ENCODE data around the gene ANKRD29. TPM values are rescaled to one million over a fixed set of nuclear protein-coding genes. Genes with fewer than 3 reads are reported as not detected.

Gene ANKRD29
- total RNA-seq, 1 experiment from 2014 or later: 6.9 TPM

DNA sequence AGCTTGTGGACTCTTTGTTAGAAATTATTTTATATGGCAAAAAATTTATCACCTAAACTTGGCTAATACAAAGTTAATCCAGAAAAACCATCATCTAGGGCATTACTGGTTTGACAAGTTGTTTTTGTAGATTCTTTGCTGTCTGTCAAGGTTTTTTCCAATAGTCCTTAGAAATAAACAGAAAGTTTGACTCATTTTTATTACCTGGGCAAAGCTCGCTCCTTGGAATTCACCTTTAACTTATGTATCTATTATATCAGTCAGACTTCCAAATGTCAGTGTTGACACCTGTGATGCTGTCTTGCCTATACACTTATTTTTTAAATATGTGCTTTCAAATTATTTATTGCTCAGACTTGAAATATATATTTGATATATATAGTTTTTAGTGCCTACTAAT is 48.2 kb upstream of the ANKRD29 start:
- DNase-seq: no peak
- CTCF ChIA-PET: interaction anchor here (0.7 to 1.3 kb wide), 3 partner anchors 15 to 778 kb away, joined by 3 to 4 read pairs (median 3); no protein-coding TSS in a partner anchor

DNA sequence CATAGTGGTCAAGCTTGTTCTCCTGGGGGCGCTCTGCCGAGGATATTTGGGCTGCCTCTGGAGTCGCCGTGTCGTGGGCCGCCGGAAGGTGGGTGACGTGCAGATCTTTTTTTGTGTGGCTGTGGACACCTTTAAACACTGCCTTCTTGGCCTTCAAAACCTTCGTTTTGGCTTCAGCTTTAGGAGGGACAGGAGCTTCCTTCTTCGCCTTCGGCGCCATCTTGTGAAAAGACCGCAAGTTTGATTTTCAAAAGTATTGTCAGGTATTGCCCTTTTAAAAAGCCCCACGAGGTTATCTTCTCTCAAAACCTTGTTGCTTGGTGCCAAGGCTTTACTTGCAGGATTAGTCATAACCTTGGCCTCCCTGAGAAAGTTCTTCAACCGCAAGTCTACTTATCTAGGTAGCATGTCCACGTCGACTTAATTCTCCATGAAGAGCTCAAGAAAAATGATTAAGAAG is 47.4 kb upstream of the ANKRD29 start:
- Mint-ChIP-seq H3K9me3 (ENCODE audit: low read depth, unreplicated experiment) (no peaks in the 10 kb centered on the region), H3K4me1 (ENCODE audit: low read depth, unreplicated experiment) (peaks cover 11% of the 10 kb centered on the region), H3K4me3 (ENCODE audit: low read depth, unreplicated experiment) (peak overlapping the region; percentile 38), H3K27ac (ENCODE audit: unreplicated experiment) (peak overlapping the region; percentile 73), H3K36me3 (ENCODE audit: insufficient read depth, unreplicated experiment) (peaks cover 13% of the 10 kb centered on the region), H3K27me3 (ENCODE audit: unreplicated experiment) (no peaks in the 10 kb centered on the region)
- TF ChIP-seq, protein P1, sequence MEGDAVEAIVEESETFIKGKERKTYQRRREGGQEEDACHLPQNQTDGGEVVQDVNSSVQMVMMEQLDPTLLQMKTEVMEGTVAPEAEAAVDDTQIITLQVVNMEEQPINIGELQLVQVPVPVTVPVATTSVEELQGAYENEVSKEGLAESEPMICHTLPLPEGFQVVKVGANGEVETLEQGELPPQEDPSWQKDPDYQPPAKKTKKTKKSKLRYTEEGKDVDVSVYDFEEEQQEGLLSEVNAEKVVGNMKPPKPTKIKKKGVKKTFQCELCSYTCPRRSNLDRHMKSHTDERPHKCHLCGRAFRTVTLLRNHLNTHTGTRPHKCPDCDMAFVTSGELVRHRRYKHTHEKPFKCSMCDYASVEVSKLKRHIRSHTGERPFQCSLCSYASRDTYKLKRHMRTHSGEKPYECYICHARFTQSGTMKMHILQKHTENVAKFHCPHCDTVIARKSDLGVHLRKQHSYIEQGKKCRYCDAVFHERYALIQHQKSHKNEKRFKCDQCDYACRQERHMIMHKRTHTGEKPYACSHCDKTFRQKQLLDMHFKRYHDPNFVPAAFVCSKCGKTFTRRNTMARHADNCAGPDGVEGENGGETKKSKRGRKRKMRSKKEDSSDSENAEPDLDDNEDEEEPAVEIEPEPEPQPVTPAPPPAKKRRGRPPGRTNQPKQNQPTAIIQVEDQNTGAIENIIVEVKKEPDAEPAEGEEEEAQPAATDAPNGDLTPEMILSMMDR (IDR thresholded peaks at IDR 0.05; ENCODE audit: unreplicated experiment): no peak
- BruUV-seq (replicated peaks): no TSS peak
- intact Hi-C loops (cut with micrococcal nuclease; ENCODE audit: unreplicated experiment): loop anchor here (5.0 kb wide), 1 partner anchor 208 kb away; the partner anchor contains the start of gene RMC1
- DNase-seq: peak; percentile 21
- CTCF ChIA-PET: interaction anchor here (0.7 to 1.3 kb wide), 3 partner anchors 15 to 779 kb away, joined by 3 to 4 read pairs (median 3); no protein-coding TSS in a partner anchor

More for the DNA sequence above, 48.2 kb upstream of the ANKRD29 start:
- BruUV-seq (replicated peaks): no TSS peak
- TF ChIP-seq, protein P1 (IDR thresholded peaks at IDR 0.05; ENCODE audit: unreplicated experiment): no peak
- no peak overlapping the region for H3K4me3 Mint-ChIP-seq (ENCODE audit: low read depth, unreplicated experiment)
- peaks cover 13% of the 10 kb centered on the region for H3K36me3 Mint-ChIP-seq (ENCODE audit: insufficient read depth, unreplicated experiment)
- no peaks in the 10 kb centered on the region for H3K9me3 Mint-ChIP-seq (ENCODE audit: low read depth, unreplicated experiment)
- H3K27me3 Mint-ChIP-seq (ENCODE audit: unreplicated experiment): no peaks in the 10 kb centered on the region
- H3K27ac Mint-ChIP-seq (ENCODE audit: unreplicated experiment): no peak overlapping the region
- intact Hi-C loops (cut with micrococcal nuclease; ENCODE audit: unreplicated experiment): loop anchor here (5.0 kb wide), 1 partner anchor 209 kb away; the partner anchor contains the start of gene RMC1
- peaks cover 11% of the 10 kb centered on the region for H3K4me1 Mint-ChIP-seq (ENCODE audit: low read depth, unreplicated experiment)

- DNase-seq: no peak
- Mint-ChIP-seq H3K4me3 (ENCODE audit: low read depth, unreplicated experiment) (no peak overlapping the region), H3K4me1 (ENCODE audit: low read depth, unreplicated experiment) (peaks cover 18% of the 10 kb centered on the region), H3K36me3 (ENCODE audit: insufficient read depth, unreplicated experiment) (peaks cover 9% of the 10 kb centered on the region), H3K27ac (ENCODE audit: unreplicated experiment) (no peak overlapping the region), H3K9me3 (ENCODE audit: low read depth, unreplicated experiment) (no peaks in the 10 kb centered on the region), H3K27me3 (ENCODE audit: unreplicated experiment) (no peaks in the 10 kb centered on the region)
- intact Hi-C loops (cut with micrococcal nuclease; ENCODE audit: unreplicated experiment): no loop called here
- TF ChIP-seq, protein P1 (IDR thresholded peaks at IDR 0.05; ENCODE audit: unreplicated experiment): no peak
- BruUV-seq (replicated peaks): no TSS peak
- CTCF ChIA-PET: interaction anchor here (0.5 to 0.6 kb wide), 2 partner anchors 46 to 51 kb away, joined by 3 read pairs; no protein-coding TSS in a partner anchor
These were observed 44.4 kb upstream of the ANKRD29 start for GRCh38 chr18:23706971-23707640.

- Mint-ChIP-seq H3K4me1 (ENCODE audit: low read depth, unreplicated experiment) (peaks cover 25% of the 10 kb centered on the region), H3K27me3 (ENCODE audit: unreplicated experiment) (no peaks in the 10 kb centered on the region), H3K27ac (ENCODE audit: unreplicated experiment) (no peak overlapping the region), H3K4me3 (ENCODE audit: low read depth, unreplicated experiment) (no peak overlapping the region), H3K9me3 (ENCODE audit: low read depth, unreplicated experiment) (no peaks in the 10 kb centered on the region), H3K36me3 (ENCODE audit: insufficient read depth, unreplicated experiment) (peaks cover 2% of the 10 kb centered on the region)
- TF ChIP-seq, protein P1 (IDR thresholded peaks at IDR 0.05; ENCODE audit: unreplicated experiment): no peak
- intact Hi-C loops (cut with micrococcal nuclease; ENCODE audit: unreplicated experiment): loop anchor here (5.0 kb wide), 3 partner anchors 107 to 208 kb away; no protein-coding TSS in a partner anchor
- DNase-seq: no peak
- BruUV-seq (replicated peaks): no TSS peak
- CTCF ChIA-PET: interaction anchor here (1.1 kb wide), 1 partner anchor 10 kb away, joined by 3 read pairs; no protein-coding TSS in a partner anchor
These were observed 42.1 kb upstream of the ANKRD29 start for GRCh38 chr18:23704806-23705205.

Measured in Calu3 (cell line).